LHCN-M2 (cell line): ENCODE measurements around the gene PARVG. TPM values are rescaled to one million over a fixed set of nuclear protein-coding genes. Genes with fewer than 3 reads are reported as not detected.

Experiments
- DNase-seq: peaks from one replicate; pipeline ENCODE4 v3.0.0-alpha.2; 2012; ENCODE audit warnings: low read depth
- polyA plus RNA-seq: library from polyadenylated mRNA; unstranded; fragments of >200 nt; gene quantifications from one replicate; pipeline ENCODE4 v1.2.1, GENCODE V29; 2012; ENCODE audit warnings: missing spikeins
- total RNA-seq: library from RNA; depleted of rRNA; stranded (reverse); fragments of >200 nt; gene quantifications from 2 replicates; pipeline ENCODE4 v1.2.3, GENCODE V29; 2014; rRNA removed

Gene PARVG, protein sequence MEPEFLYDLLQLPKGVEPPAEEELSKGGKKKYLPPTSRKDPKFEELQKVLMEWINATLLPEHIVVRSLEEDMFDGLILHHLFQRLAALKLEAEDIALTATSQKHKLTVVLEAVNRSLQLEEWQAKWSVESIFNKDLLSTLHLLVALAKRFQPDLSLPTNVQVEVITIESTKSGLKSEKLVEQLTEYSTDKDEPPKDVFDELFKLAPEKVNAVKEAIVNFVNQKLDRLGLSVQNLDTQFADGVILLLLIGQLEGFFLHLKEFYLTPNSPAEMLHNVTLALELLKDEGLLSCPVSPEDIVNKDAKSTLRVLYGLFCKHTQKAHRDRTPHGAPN
- total RNA-seq: not detected in 2 replicates
- not detected for polyA plus RNA-seq

DNA sequence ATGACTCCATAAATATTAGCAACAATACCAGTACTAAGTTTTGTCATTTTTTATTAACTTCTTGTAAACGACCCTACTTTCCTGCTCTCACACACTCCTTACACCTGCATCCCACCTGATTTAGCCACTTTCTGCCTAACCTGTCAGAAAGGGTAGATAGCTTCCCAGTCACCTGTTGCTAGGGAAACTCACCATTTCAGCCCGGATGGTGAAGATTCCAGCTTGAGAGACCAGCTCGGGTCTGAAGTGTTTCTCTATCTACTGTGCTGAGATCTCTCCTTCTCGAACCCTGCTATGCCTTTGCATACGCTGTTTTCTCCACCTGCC lies at the start of gene PARVG:
TSS of gene PARVG (plus strand) at position 220 of the 327 bp plus-strand sequence. CDS start 2,405 bp downstream, outside the sequence.
- DNase-seq: no peak

DNA sequence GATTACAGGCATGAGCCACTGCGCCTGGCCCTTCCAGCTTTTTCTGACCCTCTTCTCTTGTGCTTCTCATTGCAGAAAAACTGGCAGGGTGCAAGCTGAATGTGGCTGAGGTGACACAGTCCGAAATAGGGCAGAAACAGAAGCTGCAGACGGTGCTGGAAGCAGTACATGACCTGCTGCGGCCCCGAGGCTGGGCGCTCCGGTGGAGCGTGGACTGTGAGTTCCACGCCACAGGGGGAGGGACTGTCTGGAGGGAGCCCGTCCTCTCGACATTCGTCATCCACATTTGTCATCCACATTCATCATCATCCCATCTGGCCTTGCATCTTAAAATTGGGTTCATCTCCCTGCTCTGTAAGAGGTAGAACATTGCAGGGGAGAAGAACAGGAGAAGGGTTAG lies 49.3 kb upstream of the PARVG start:
- DNase-seq: no peak

DNA sequence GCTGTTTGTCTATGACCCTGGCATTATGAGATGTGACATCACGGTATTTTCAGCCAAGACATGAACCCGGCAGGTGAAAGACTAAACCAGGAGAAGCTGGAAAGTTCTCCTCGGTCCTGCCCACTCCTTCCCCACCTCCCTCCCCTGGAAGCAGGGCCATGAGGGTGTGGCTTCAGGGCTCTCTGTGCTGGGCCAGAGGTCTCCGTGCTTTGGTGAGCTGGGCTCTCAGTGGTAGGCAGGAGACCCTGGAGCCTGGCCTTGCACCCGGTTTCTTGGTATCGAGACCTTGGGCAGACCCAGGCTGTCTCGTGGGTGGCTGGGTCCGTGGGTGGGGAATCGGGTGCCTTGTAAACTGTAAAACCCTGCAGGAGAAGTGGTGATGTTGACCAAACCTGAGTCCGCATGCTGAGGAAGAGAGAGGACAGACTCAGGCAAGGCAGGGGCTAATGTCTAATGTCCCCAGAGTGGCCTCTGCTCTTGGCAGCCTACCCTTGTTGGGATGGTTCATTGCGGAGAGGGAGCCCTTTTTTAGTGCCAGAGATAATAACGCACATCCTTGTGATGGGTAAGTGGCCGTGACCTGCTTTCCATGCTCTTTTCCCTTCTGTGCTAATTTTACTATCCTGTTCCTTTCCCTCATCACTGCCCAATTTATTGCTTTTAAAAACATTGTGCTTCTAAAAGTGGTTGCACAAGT lies 48.6 kb upstream of the PARVG start:
- no peak for DNase-seq

DNA sequence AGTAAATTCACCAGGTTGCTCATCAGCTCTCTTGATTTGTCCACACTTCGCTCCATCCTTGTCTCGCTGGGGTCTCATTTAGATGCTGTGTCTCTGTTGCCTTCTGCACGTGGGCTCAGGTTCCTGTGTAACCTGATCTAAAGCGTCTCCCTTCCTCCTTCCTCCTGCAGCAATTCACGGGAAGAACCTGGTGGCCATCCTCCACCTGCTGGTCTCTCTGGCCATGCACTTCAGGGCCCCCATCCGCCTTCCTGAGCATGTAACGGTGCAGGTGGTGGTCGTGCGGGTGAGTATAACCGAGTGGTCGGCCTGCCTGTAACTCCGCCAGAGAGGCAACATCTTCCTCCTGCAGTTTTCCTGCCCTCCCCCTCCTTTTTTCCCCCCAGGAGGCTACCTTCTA lies 48.0 kb upstream of the PARVG start:
- no peak for DNase-seq

DNA sequence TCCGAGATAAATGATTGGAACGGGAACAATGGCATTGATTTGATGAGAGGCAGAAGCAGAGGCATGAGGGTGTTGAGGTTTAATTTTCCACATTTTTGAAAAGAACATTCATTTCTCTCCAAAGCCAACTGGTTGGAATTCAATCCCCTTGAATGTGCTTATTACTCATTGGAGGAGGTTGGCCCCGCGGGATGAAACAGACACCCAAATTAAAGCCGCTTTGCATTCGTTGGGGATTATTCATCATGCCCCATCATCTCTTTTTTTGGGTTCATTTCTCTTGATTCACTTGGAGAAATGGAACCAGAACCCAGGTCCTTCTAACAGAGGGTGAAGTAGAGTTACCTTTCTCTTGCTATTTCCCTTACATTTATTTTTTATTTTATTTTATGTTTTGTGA lies 47.6 kb upstream of the PARVG start:
- peak; percentile 93 for DNase-seq

DNA sequence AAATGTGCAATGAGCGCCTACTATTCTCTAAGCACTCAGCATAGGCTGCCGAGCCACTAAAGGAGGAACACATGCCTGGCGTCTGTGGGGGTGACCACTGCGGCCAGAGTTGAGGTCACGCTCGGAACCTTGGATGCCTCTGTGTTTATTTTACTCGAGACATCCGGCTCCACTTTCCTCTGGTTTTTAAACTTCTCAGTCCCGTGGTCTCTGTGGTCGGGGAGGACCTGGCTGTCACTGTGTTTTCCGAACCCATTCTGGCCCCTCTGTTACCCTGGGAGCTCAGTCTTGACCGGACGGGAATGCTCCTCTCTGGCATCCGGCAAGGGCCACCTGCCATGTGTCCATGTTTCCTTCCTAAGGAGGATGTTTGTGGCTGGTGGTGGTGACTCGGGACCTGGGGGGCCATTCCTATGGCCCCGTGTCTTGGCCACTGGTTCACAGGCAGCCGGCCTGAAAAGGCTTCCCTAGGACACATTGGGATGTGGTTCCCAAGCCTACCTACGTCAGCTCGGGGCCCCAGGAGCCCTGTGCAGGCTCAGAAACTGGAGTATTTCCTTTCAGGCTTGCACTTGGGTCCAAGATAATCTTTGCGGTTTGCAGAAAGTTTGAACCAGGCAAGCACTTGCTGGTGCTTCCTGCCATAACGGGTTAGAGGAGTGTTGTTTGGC lies 46.7 kb upstream of the PARVG start:
- DNase-seq: peak; percentile 89

DNA sequence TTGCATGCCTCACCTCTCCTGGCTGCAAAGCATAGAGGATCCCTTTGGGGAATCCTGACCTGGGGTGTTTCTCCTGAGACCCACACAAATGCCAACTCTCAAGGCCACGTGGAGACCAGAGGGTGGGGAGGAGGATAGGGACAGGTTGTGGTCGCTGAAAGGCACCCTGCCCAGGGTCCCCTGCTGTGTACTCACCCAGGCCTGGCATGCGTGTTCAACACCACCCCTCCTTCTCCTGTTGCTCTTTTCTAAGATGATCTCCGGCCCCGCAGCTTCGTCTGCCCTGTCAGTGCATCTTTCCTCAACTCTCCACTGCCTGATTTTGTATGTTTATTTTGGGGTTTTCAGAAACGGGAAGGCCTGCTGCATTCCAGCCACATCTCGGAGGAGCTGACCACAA lies 44.6 kb upstream of the PARVG start:
- DNase-seq: no peak

DNA sequence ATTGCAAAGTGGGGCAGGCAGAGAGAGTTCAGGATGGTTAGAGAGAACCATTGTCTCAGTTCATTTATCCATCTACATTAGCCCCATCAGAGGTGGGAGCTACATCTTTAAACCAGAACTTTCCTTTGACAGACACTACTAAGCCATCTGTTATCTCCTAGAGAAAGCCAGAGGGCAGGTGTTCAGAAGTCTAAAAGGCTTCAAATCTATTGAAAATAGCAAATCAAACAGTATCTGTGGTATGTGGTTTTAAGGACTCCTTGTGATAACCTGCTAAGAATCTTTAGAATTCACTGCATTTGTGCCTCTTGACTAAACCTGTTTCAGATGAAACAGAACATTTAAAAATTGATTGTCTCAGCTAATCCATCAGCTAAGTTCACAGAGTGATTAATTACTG lies 43.9 kb upstream of the PARVG start:
- no peak for DNase-seq

DNA sequence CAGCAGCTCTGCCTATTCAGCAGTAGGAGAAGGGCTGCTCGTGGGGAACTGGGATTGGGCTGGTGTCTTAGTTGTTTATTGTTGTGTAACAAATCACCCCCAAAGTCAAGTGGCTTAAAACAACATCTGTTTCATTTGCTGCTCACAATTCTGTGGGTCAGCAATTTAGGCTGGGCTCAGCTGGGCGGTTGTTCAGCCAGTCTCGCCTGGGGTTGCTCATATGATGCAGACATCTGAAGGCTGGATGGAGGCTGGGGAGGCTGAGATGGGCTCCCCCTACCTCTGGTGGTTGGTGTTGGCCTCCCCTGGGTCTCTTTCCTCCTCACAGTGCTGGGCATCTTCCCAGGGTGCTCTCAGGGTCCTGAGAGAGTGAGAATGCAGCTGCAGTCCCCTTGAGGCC lies 43.3 kb upstream of the PARVG start:
- DNase-seq: no peak

DNA sequence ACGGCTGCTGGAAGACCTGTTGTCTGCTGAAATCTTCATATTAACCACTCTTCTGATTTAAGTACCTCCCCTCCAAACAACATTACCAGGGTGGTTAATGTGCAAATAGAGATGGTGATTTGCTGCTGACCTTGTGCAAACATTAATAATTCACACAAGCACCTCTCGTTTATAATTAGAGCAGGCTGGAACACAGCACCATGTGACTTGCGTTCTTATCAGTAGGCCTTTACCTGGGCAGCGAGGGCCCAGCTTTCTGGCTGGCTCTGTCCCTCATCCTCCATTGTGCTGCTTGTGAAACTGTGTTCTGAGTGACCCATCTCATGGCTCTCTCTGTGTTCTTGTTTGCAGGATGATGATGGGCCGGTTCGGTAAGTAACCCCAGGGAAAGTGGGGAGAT lies 41.0 kb upstream of the PARVG start:
- no peak for DNase-seq

DNA sequence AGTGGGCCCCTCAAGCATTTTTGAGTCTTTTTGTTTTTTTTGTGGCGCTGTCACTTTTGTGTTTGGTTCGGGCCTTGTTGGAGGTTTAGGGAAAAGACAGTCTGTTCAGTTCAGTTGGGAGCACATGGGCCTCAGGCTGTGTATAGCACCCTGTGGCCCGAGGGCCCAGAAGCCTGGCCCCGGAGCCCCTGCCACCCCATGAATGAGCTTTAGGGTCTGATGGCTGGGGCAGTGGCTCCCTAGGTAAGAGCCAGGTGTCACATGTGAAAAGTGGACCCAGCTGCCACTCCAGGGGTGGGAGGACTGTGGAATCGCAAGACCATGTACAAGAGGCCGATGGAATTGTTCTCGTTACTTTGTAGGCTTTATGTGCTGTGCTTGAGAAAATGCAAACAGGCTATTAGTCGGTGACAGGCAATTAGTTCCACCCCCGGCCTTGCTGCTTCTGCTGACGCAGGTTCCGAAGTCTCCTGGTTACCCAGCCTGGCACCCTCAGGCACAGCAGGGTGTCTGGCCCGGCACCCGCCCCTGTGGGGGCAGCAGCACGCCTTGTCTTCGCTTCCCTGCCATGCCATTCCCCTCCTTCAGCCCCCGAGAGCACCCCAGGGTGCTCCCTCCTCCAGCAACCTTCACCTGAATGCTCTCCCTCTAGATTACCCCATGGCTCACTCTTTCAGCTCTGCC lies 38.2 kb upstream of the PARVG start:
- no peak for DNase-seq

DNA sequence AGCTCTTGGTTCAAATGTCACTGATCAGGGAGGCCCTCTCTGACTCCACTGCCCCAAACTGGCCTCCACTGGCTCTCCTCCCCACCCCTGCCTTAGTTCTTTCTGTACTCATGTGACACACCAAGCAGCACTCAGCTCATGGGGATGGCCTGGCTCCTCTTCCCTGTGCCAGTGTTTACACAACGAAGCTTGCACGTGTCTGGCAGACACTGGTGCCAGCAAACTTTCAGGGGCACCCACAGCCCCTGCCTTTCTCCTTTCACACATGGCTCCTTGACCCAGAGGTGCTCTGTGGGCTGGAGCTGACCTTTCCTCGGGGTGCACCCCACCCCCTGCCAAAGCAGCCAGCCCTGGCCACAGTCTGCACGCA lies 37.6 kb upstream of the PARVG start:
- no peak for DNase-seq

DNA sequence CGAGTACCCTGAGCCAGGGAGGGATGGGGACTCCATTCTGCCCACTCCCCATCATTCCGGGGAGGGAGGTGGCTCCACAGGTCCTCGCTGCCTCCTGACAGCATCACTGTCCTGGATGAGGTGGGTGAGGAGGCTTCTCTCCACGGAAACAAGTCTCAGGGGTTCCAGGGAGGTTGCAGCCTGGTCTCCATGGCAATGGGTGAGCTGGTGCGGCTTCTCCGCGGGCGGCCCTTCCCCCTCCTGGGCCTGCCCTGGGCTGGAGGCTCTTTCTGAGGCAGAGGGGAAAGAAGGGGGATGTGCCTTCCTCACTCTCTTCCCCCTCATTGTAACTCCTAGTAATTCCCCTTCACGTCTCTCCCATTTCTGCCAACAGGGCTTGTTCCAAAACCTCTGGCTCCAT lies 37.1 kb upstream of the PARVG start:
- no peak for DNase-seq

DNA sequence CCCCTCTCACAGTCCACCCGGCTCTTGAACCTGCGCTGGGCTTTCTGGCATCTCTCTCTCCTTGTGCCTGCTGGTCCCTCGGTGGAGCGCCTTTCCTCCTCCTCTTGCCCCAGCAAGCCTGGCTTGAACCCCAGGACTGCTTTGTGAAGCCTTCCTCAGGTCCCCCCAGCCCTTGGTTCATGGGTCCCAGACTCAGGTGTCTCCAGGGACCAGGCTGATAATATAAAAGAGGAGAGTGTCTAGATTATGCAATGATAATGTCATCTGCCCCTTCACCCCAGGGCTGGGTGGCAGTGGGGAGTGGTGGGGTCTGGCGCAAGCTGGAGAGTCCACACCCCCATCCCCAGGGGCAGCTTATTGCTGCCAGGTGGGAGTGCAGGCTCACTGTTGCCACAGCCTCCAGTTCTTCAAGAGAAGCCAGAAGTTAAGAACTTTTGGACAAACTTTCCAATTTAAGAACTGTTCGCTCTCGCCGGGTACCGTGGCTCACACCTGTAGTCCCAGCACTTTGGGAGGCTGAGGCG lies 36.6 kb upstream of the PARVG start:
- no peak for DNase-seq

DNA sequence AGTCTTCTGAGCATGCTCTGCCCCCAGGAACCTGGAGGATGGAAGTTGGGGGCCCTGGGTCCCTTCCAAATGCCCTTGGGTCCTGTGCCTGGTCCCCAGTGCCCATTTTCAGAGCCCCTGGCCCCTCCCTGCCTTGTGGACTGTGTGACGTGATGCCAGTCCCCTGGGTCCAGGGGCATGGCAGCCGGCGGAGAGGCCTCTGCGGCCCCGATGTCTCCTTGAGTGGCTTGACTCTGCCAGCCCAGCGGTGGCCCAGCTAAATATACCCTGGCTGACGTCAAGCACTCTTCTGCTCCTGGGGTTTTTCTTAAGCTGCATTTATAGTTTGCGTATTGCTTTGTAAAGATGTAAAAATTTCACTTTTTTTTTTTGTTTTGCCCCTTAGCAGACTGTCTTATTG lies 35.2 kb upstream of the PARVG start:
- no peak for DNase-seq

DNA sequence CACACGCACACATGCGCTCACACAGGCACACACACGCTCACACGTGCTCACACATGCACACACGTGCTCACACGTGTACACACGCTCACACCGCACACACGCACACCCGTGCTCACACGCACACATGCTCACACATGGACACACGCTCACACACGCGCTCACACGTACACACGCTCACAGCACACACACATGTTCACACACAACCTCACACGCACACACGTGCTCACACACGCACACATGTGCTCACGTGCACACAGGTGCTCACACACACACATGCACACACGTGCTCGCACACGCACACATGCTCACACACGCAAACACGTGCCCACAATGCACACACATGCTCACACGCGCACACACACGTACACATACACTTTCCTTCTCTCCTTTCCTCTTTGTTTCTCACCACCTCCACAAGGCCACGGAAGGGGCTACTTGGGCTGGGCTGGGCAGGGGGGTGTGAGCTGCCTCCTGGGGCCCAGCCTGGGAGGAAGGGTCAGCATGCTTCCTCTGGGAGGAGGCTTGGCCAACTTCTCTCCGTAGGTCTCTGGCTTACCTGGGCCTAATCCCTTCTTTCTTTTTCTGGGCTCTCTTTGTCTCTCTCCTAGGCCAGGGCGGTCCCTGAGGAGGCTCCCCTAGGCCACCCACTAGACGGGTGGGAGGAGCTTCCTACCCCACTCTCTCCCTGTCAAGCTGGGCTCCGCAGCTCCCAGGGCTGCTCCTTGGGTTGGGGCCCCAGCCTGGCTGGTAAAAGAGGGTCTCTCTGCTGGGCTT lies 34.5 kb upstream of the PARVG start:
- no peak for DNase-seq

DNA sequence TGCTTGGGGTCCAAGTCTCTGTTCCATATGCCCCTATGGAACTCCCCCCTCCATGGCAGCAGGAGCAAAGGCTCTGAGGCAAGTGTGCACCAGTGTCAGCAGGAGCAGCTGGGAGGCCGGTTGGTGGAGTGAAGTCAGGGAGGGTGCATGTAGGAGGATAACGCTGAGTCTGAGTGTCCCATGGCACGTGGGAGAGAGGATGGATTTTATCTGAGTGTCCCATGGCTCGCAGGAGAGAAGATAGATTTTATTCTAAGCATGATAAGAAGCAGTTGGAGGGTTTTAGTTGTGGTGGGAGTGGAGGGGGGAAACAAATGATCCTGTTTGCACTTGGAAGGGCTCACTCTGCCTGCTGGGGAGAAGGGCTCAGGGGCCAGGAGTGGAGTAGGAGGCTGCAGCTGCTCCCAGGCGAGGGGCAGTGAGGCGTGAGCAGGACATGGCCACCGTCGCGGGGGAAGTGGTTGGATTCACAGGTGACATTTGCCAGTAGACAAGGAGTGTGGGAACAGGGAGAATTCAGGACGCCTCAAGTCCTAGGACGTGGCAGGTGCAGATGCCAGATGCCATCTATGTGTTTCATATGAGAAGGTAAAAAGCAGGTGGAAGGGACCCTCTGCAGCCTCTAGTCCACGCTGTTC lies 33.6 kb upstream of the PARVG start:
- DNase-seq: no peak

DNA sequence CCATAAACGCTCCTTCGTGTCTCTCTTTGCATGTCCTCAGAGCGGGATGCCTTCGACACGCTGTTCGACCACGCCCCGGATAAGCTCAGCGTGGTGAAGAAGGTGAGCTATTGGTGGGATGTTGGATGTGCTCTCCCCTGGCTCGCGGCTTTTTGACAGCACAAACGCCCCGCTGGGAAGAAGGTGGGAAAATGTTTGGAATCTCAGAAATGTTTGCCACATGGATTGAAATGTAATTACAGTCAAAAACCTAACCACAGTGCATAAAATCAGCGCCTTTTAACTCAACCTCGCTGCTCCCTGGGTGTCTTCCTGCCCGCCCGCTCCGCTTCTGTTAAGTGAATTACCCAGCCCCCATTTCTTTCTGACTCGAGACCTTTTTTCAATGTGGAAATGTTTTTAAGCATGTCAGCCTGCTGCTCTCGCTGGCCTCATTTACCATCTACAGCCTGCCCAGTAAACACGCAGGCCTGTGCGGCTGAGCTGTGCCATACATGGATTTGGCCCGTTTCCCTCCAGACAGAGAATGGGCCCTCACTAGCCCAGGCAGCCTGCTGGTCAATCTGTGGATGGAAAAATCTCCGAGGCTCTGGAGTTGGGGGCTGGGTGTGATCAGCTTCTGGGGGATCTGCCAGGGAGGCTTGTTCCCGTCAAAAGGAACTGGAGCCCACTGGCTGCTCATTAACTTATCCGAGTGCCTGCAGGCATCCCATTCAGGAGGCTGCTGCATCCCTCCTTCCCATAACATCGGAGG lies 32.7 kb upstream of the PARVG start:
- no peak for DNase-seq

DNA sequence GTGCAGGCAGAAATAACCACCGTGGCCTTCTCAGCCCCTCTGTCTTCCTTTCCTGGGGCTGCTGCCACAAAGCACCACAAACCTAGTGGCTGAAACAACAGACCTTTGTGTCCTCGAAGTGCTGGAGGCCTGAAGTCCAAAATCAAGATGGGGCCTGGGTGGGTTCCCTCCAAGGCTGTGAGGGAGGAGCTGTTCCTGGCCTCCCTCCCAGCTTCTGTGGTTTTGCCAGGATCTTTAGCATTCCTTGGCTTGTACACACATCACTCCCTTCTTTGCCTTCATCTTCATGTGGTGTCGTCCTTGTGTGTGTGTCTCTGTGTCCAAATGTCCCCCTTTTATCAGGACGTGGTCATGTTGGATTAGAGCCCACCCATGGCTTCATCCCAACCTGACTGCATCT lies 29.0 kb upstream of the PARVG start:
- DNase-seq: peak; percentile 57

DNA sequence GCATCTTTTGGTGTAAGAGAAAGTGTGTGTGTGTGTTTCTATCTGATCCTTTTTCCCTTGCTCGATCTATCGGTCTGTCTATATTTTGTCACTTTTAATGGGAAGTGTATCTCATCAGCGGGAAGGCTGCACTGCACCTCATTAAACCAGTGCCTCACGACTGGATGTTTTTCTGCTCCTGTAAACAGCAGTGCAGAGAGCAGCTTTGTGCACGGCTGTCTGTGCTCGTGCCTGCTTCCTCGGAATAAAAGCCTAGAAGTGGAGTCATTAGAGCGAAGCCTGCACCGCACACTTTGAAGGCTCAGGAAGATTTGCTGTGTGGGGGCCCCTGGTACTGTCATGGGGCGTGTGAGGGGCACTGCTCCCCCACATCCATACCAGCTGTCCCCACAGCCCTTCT lies 27.0 kb upstream of the PARVG start:
- DNase-seq: no peak
